ENCODE results near the gene APC2.
"Not testable (repeated sequence)": the region's sequence is repeated elsewhere in the genome, so short reads cannot be mapped to it uniquely, and the experiment has no call there.

The APC2 gene

DNA sequence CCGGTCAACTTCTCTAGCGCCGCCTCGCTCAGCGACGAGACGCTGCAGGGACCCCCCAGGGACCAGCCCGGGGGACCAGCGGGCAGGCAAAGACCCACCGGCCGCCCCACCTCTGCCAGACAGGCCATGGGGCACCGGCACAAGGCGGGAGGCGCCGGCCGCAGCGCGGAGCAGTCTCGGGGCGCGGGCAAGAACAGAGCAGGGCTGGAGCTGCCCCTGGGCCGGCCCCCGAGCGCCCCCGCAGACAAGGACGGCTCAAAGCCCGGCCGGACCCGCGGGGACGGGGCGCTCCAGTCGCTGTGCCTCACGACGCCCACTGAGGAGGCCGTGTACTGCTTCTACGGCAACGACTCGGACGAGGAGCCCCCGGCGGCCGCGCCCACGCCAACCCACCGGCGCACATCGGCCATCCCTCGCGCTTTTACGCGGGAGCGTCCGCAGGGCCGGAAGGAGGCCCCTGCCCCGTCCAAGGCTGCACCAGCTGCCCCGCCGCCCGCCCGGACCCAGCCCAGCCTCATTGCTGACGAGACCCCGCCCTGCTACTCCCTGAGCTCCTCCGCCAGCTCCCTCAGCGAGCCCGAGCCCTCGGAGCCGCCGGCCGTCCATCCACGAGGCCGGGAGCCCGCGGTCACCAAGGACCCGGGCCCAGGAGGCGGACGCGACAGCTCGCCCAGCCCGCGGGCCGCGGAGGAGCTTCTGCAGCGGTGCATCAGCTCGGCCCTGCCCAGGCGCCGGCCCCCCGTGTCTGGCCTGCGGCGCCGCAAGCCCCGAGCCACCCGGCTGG, 17.8 kb downstream of the APC2 start:
- DNase-seq: no peak

DNA sequence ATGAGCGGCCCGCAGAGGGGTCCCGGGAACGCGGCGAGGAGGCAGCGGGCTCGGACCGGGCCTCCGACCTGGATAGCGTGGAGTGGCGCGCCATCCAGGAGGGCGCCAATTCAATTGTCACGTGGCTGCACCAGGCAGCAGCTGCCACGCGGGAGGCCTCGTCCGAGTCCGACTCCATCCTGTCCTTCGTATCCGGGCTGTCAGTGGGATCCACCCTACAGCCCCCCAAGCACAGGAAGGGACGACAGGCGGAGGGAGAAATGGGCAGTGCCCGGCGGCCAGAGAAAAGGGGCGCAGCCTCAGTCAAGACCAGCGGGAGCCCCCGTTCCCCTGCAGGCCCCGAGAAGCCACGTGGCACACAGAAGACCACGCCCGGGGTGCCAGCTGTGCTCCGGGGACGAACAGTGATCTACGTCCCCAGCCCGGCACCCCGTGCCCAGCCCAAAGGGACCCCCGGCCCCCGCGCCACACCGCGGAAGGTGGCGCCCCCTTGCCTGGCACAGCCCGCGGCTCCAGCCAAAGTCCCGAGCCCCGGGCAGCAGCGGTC, 18.4 kb downstream of the APC2 start:
- no peak for DNase-seq

DNA sequence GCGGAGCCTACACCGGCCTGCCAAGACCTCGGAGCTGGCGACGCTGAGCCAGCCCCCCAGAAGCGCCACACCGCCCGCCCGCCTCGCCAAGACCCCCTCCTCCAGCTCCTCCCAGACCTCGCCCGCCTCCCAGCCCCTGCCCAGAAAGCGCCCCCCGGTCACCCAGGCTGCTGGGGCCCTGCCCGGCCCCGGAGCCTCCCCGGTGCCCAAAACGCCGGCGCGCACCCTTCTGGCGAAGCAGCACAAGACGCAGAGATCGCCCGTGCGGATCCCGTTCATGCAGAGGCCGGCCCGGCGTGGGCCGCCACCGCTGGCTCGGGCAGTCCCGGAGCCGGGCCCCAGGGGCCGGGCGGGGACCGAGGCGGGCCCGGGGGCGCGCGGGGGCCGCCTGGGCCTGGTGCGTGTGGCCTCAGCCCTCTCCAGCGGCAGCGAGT, 18.9 kb downstream of the APC2 start:
- no peak for DNase-seq

DNA sequence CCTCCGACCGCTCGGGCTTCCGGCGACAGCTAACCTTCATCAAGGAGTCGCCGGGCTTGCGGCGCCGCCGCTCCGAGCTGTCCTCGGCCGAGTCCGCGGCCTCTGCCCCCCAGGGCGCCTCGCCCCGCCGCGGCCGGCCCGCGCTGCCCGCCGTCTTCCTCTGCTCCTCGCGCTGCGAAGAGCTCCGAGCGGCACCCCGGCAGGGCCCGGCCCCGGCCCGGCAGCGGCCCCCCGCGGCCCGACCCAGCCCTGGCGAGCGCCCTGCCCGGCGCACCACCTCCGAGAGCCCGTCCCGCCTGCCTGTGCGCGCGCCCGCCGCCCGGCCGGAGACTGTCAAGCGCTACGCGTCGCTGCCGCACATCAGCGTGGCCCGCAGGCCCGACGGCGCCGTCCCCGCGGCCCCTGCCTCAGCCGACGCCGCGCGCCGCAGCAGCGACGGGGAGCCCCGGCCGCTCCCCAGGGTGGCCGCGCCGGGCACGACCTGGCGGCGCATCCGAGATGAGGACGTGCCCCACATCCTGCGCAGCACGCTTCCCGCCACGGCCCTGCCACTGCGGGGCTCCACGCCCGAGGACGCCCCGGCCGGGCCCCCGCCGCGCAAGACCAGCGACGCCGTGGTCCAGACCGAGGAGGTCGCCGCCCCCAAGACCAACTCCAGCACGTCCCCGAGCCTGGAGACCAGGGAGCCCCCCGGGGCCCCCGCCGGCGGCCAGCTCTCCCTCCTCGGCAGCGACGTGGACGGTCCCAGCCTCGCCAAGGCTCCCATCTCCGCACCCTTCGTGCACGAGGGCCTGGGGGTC, 19.5 kb downstream of the APC2 start:
- no peak for DNase-seq

DNA sequence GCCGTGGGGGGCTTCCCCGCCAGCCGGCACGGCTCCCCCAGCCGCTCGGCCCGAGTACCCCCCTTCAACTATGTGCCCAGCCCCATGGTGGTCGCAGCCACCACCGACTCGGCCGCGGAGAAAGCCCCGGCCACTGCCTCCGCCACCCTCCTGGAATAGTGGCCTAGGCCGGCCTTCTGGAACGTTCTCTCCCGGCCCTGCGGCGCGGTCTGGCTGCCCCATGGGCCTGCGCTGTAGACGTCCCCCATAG, 20.1 kb downstream of the APC2 start:
- no peak for DNase-seq

DNA sequence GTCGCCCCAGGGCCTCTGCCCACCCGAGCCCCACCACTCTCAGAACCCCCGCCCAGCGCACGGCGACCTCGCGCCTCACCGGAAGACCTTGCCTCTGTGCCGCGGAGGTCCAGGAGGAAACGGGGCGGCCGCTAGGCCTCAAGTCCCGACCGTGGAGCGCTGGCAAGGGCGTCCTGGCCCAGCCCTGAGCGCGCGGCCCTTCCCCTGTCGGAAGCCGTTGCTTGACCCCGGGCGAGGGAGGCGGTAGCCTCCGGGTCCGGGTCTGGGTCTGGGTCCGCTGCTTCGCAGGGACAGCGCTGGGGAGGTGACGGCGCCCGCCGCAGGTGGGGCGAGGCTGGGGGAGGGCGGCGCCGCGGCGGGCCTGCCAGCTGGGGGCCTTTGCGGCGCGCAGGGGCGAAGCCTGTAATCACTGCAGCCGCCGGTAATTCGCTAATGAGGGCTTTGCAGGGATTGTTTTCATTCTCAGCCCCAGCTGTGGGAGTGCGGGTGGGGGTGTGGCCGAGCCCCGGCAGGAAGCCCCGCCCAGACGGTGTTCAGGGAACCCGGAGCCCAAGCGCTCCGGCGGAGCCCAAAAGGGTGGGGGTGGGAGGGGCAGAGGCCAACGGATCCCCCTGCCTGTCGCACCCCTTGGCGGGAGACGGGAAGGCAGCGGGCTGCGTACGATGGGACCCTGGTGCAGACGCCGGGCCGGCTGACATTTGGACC, 20.5 kb downstream of the APC2 start:
- peak; percentile 24 for DNase-seq

DNA sequence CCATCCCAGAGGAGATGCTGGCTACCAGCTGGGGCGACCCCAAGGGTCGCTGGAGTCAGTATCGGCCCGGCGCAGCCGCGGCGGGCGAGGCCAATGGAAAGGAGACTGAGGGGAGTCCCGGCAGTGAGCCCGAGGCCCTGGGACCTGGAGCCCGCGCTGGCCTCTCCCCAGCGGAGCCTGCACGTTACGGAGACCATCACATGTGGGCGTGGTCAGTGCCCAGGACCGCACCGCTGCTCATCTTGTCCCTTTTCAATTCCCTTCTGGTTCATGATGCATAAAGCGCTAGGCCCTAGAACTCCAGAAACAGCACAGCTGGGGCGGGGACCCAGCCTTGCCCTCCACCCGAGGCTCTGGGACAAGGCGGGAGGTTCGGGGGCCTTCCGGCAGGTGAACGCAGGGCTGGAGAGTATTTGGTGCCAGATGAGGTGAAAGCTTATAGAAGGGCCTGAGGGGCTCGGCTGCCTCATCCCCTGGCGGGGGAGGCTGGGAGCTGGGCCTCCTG, 21.1 kb downstream of the APC2 start:
- no peak for DNase-seq

DNA sequence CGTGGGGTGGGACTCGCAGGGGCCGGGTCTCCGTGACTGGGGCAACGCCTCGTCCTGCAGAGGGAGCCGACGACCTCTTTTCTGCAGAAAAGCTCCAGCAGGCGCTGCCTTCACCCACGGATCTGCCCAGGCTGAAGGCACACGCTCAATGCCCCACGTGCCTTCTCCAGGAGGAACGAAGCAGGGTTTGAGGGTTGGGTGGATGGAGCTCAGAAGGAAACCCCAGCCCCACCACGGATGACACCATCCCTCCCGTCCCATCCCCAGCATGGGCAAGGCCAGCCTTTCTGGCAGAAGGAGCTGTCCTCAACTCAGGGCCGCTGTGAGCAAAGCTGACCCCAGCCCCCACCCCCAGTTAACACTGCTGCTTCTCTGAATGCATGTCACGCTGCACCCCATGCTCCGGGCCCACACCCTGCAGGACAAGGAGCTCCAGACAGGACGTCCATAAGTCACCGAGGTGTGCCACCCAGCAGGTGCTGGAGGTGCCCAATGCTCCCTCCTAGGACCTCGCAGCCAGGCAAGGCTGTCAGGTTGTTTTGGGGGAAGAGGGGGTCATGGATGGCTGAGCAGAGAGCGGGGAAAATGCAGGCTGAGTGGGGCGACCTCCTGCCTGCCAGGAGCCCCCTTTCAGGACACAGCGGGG, 21.7 kb downstream of the APC2 start:
- DNase-seq: peak; percentile 42

DNA sequence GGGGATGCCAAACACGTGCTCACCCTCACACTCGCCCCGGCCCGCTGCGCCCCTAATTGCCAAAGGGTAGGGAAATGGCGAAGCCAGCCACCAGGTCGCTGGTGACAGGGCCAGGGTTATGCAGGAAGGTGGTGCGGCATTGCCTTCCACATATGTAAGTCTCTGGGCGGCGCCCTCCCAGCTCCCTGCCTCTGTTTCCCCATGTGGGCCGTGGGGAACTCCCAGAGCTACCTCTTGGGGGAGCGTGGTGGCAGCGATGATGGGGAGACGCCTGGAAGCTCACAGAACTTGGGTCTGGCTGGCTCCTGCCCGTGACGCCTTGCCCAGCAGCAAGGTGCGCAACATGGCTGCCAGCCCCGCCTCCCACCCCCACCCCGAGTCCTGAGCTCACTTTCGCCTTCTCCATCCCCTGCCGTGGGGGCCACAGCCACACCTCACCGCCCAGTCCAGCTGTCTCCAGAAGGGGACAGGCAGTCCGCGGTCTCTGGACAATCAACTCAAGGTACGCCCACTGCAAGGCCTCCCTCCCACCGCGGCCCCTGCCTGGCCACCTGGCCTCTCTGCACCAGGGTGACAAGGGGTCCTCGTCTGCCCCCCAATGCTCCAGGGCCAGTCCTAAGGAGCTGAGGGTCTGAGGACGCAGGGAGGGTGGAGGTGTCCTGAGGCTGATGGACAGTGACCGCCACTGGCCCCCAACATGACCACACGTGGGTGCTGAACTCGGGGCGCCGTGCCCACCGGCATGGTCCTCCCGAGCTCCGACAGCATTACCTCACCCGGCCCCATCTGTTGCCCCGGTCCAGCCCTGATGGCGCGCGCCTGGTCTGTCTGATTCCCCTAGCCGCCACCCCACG, 22.5 kb downstream of the APC2 start:
- no peak for DNase-seq

DNA sequence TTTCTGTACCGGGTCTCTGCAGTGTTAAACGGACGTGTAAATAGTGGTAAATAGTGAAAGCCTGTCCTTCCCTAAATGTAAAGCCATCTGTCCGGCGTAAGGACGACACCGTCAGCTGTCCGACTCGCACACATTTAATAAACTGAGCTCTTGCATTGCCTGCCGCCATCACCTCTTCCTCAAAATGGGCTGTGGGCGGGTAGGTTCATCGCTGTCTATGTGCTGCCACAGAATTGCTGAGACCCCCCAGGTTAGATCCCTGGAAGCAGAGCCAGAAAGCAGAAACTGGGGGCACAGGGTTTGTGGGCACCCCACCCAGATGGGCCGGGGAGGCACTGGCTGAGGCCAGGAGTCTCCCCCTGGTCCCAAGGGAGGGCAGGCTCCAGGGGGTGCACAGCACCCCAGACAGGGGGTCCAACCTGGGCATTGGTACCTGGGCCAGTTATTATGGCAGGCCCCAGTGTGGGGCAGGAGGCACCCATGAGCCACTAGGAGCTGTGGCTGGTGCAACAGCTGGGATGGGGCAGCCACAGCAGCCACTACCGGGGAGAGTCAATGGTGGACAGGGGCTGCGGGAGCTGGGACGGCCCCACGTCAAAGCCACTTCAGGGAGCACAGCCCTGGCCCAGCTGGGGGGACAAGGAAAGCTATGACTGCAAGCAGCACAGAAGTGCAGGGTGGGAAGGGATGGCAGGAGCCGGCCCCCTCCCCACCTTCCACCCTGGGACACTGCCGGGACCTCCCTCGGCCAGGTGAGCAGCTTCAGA, 23.3 kb downstream of the APC2 start:
- no peak for DNase-seq

DNA sequence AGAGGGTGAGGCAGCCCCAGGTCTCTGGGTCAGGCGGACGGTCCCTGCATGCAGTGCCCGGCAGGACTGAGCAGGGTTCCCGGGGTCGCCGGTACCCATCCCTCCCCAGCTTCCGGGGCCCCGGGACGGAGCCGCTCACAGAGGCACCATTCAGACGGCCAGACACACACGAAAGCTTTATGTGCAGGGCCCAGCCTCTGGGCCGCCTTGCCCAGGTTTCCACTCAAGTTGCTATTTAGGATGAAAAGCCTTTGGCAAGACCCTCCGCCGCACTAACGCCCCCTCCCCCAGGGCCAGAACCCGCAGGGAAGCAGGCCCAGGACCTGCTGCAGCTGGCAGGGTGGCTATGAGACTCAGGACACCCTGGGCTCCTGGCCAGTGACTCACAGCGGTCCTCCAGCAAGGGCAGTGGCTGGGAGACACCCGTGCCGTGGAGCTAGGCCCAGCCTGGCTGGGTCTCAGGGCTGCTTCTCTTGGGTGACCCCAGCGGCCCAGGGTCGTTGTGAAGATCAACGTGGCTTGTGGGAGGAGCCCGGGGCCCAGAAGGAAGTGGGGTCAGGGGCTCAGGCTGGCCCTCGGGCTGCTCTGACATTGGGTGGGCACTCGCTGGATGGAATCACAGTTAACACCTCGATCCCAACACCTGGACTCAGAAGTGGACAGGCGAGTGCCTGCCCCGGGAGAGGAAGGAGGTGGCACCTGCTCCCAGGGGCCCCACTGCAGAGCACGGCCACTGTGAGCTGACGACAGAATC, 24.3 kb downstream of the APC2 start:
- DNase-seq: peak; percentile 70

DNA sequence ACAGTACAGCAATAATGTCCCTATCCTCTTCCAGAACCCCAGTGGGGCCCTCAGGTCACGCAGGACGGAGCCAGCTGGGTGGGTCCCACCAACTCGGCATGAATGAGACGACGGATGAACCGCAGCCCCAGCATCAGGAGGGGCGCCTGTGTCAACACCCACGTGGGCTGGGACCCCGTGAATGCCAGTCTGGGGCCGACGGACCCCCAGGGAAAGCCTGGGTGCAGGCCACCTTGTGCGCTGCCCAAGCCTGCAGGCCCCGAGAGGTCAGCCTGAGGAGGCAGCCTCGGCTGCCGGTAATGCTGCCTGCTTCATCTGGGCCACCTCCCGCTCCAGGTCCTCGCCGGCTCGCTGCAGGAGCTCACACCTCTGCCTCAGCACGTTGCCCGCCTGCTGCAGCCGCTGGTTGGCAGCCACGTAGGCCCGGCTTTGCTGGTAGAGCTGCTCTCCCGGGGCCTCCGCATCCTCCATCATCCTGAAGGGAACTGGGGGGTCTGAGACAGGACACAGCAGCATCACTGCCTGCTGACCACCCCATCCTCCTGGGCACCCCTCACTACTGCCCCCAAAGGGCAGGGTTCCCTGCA, 24.9 kb downstream of the APC2 start:
- no peak for DNase-seq

DNA sequence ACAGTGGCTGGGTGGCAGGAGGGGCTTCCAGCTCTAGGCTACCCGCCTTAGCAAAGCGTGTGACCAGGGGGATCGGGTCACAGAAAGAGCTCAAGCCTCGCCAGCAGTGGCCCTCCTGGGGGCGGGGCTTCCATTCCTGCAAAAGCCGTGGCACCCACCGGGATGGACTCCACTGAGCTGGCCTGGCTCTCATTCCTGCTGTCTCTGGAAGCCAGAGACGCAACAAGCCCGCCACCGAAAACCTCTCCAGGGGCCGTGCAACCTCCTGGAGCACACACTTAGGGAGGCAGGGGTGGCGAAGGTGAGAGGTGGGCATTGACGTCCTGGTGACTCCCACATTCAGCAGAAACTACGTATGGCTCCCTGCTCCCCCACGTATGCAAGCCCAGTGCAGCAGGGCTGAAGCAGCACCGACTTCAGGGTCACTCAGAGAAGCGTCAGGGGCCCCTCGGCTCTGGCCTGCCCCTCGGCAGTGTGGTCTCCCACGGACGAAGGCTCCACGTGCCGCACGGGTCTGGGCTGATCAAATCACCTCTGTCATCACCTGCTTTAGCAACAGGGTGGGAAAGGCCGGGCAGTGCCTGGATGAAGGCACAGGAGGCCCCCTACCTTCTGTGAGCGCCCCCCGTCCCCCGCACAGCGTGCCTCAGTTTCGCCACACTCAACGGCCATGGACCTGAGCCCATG, 26.0 kb downstream of the APC2 start:
- DNase-seq: no peak

DNA sequence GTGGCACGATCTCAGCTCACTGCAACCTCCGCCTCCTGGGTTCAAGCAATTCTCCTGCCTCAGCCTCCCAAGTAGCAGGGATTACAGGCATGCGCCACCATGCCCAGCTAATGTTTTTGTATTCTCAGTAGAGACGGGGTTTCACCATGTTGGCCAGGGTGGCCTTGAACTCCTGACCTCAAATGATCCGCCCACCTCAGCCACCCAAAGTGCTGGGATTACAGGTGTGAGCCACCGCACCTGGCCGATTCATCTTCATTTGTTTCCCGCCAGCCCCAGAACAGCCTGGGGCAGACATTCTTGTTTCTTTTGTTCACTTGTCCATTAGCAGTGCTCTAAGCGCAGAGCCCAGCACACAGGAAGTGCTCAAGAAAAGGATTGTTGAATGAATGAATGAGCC, 27.1 kb downstream of the APC2 start:
- DNase-seq: not testable (repeated sequence)

DNA sequence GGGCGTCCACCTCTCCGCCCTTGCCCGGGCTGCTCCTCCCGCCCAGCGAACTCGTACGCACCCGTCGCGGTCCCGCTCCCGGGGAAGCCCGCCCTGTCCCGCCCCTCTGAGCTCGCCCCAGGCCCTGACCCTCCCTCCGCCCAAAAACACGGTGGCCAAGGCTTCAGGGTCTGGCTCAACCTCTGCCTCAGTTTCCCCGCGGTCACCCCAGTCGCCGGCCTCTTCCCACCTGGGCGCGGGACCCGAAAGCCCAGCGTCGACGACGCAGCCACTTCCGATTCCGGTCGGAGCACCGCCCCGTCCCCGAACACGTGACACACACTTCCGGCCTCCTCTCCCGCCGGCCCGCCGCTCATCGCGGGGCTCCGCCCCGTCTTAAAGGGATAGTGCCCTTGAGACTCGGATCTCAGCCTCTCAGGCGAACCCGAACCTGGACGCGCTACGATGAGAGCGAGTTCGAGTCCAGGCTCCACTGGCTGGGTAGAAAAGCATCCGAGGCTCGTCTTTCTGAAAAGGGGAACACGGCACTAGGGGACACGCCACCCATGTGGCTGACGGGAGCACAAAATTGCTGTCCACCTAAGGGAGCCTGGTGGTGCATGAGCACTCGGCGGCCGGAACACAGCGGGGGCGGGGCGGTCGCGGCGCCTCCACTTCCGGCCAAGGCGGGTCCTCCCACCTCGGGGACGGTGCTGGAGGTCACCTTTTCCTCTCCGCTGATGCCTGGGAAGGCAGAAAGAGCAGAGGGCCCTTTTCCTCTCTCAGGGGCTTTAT, 29.2 kb downstream of the APC2 start, which contains the start of gene C19orf25:
C19orf25 (minus strand) TSS at position 282 of the 774 bp plus-strand sequence. CDS start 312 bp downstream, outside the sequence.
- DNase-seq: peak; percentile 94

DNA sequence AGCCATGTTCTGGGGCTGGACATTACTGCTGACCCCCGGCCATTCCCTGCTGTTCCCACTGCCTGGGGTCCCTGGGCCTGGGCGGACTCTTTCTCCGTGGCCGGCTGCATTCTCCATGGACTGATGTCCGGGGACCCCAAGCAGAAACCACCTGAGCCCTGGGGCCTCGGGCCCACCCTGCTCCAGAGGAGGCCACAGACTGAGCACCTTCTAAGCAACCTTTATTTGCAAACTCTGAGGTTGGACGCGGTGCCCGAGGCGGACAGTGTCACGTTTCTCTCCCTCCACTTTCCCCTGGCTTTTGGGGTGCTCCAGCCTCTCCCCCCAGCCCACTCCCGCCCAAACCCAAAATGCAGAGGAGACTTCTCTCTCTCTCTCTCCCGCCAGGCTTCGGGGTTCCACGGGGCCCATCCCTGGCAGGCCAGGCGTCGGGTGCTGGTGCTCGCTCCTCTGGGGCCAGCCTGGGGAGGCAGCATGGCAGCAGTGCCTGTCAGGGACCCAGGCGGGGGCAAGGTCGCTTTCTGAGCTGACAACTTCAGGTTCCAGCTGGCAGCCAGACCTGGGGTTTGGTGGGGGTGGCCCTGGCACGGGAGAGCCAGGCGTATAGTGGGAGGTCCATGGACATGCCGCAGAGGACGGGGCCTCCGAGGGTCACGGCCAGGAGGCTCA, 31.4 kb downstream of the APC2 start:
- DNase-seq: no peak

DNA sequence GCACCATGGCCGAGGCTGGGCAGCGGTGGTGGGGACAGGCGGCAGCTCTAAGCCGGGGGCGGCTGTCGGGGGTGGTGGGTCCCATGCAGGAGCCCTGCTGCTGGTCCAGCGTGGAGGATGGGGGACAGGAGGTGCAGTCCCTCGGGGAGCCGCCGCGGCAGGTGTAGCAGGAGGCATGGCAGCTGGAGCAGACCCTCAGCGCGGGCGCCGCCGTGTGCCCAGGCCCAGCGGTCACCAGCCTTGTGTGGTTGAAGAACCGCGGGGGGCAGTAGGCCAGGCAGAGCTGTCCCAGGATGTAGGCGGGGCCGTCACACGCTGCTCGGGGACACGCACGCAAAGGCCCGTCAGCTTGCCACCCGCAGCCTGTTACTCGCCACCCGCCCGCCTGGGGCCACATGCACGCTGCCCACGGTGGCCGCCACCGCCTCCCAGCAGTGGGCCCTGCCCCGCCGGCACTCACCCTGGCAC, 32.0 kb downstream of the APC2 start:
- DNase-seq: no peak

All from midbrain (tissue), 1 donor.